HG02623 (cell line): Measurements from ENCODE around the gene RAP1GAP.
"Not testable (repeated sequence)": the region's sequence is repeated elsewhere in the genome, so short reads cannot be mapped to it uniquely, and the experiment has no call there.

Source experiments
- ATAC-seq: cut with Tn5 transposase; IDR thresholded peaks from one replicate; pipeline ENCODE4 v1.9.1; 2021; ENCODE audit warnings: moderate library complexity; ENCODE audit not compliant: unreplicated experiment

Gene RAP1GAP

GRCh38 chr1:21680381-21680780 lies 11.2 kb upstream of the RAP1GAP start:
- no peak for ATAC-seq

GRCh38 chr1:21677168-21677567 lies 8.0 kb upstream of the RAP1GAP start:
- ATAC-seq, result no peak

GRCh38 chr1:21674957-21675356 lies 5.8 kb upstream of the RAP1GAP start:
- ATAC-seq, result no peak

- ATAC-seq, result not testable (repeated sequence)
These were observed 4.7 kb upstream of the RAP1GAP start for GRCh38 chr1:21673853-21674252.

- ATAC-seq, result no peak
These were observed 4.2 kb upstream of the RAP1GAP start for GRCh38 chr1:21673277-21673780.

- no peak for ATAC-seq
These were observed 3.5 kb upstream of the RAP1GAP start for GRCh38 chr1:21672478-21673276.

- ATAC-seq, result no peak
These were observed 2.8 kb upstream of the RAP1GAP start for GRCh38 chr1:21671915-21672314.

GRCh38 chr1:21670956-21671902 lies 2.1 kb upstream of the RAP1GAP start:
- ATAC-seq, result no peak

GRCh38 chr1:21670059-21670881 lies 1.1 kb upstream of the RAP1GAP start:
- no peak for ATAC-seq

GRCh38 chr1:21668951-21669257 lies 253 bp downstream of the RAP1GAP start:
- no peak for ATAC-seq

- ATAC-seq, result no peak
These were observed 766 bp downstream of the RAP1GAP start for GRCh38 chr1:21668232-21668950.

- ATAC-seq, result no peak
These were observed 1.6 kb downstream of the RAP1GAP start for GRCh38 chr1:21667348-21668231.

GRCh38 chr1:21666576-21667320 lies 2.4 kb downstream of the RAP1GAP start:
- no peak for ATAC-seq

- ATAC-seq, result no peak
These were observed 3.2 kb downstream of the RAP1GAP start for GRCh38 chr1:21665711-21666575.

- ATAC-seq, result no peak
These were observed 4.2 kb downstream of the RAP1GAP start for GRCh38 chr1:21664806-21665588.

GRCh38 chr1:21663951-21664805 lies 5.0 kb downstream of the RAP1GAP start:
- no peak for ATAC-seq
